Naive thymus-derived CD4-positive, alpha-beta T cell (primary cell): ENCODE results near the gene POSTN. TPM values are rescaled to one million over a fixed set of nuclear protein-coding genes. Genes with fewer than 3 reads are reported as not detected.

ENCODE experiments used
- ATAC-seq: fragments of 150-1000 bp; cut with Tn5 transposase; 2 replicates; pipeline ENCODE4 v1.10.0; 2021; ENCODE audit warnings: mild to moderate bottlenecking, moderate library complexity
- CTCF ChIA-PET: fragments of 350-600 bp; sonication (Branson Sonifier 250); formaldehyde crosslinking; loops from one replicate; lab custom pipeline; 2021; ENCODE audit warnings: antibody characterized with exemption; lab: Charles Lee
- POLR2A ChIA-PET: fragments of 350-600 bp; sonication (Branson Sonifier 250); formaldehyde crosslinking; loops from one replicate; lab custom pipeline; 2021; ENCODE audit warnings: antibody characterized with exemption, inconsistent platforms; lab: Charles Lee
- DNase-seq, 9 donors: peaks; one replicate each; pipeline versions ENCODE4 v3.0.0 to v3.0.0-alpha.2; 2020 to 2022; ENCODE audit warnings: mixed read lengths in 1 of 9
- H3K27ac ChIP-seq: one replicate; pipeline ENCODE4 v1.7.0; 2013; ENCODE audit warnings: mild to moderate bottlenecking, low read depth, low read length, moderate library complexity
- H3K27me3 ChIP-seq, 2 donors: one replicate each; pipeline ENCODE4 v1.7.0; 2013; ENCODE audit warnings: low read length in 2 of 2, mild to moderate bottlenecking in 2 of 2, moderate library complexity in 2 of 2; ENCODE audit not compliant: control insufficient read depth in 2 of 2, insufficient read depth in 2 of 2
- H3K36me3 ChIP-seq, 3 experiments: 1 replicate in 2 of 3; 2 replicates in 1 of 3; pipeline ENCODE4 v1.7.0; 2013; ENCODE audit warnings: low read length in 3 of 3, mild to moderate bottlenecking in 3 of 3, moderate library complexity in 1 of 3; ENCODE audit not compliant: insufficient read depth in 3 of 3, control insufficient read depth in 2 of 3
- H3K4me1 ChIP-seq, 2 donors: one replicate each; pipeline ENCODE4 v1.7.0; 2013; ENCODE audit warnings: low read length in 2 of 2, mild to moderate bottlenecking in 2 of 2, moderate library complexity in 1 of 2; ENCODE audit not compliant: control insufficient read depth in 2 of 2, insufficient read depth in 2 of 2
- H3K4me3 ChIP-seq: 2 replicates; pipeline ENCODE4 v1.7.0; 2013; ENCODE audit warnings: mild to moderate bottlenecking, low read length
- H3K9me3 ChIP-seq, 3 experiments: 1 replicate in 2 of 3; 2 replicates in 1 of 3; pipeline ENCODE4 v1.7.0; 2013; ENCODE audit warnings: low read length in 3 of 3; ENCODE audit not compliant: control insufficient read depth in 2 of 3
- H3K27ac Mint-ChIP-seq, 9 donors: one replicate each; pipeline ENCODE4 v1.8.0; 2020 to 2022; ENCODE audit warnings: mixed read lengths in 9 of 9, mild to moderate bottlenecking in 8 of 9, moderate library complexity in 5 of 9, inconsistent platforms in 2 of 9
- H3K27me3 Mint-ChIP-seq, 5 donors: one replicate each; pipeline ENCODE4 v1.8.0; 2021 to 2022; ENCODE audit warnings: mixed read lengths in 5 of 5, mild to moderate bottlenecking in 1 of 5
- H3K36me3 Mint-ChIP-seq, 5 donors: one replicate each; pipeline ENCODE4 v1.8.0; 2020 to 2022; ENCODE audit warnings: mixed read lengths in 5 of 5, mild to moderate bottlenecking in 3 of 5, inconsistent platforms in 1 of 5
- H3K4me1 Mint-ChIP-seq, 7 donors: one replicate each; pipeline ENCODE4 v1.8.0; 2020 to 2022; ENCODE audit warnings: mixed read lengths in 7 of 7, mild to moderate bottlenecking in 3 of 7, inconsistent platforms in 1 of 7
- H3K4me3 Mint-ChIP-seq, 10 donors: one replicate each; pipeline ENCODE4 v1.8.0; 2020 to 2022; ENCODE audit warnings: mild to moderate bottlenecking in 10 of 10, mixed read lengths in 10 of 10, moderate library complexity in 6 of 10, inconsistent platforms in 2 of 10
- H3K9me3 Mint-ChIP-seq, 11 donors: one replicate each; pipeline ENCODE4 v1.8.0; 2020 to 2022; ENCODE audit warnings: mixed read lengths in 11 of 11, mild to moderate bottlenecking in 4 of 11, inconsistent platforms in 1 of 11, moderate library complexity in 1 of 11
- intact Hi-C, 2 donors: fragments of 100-400 bp; cut with micrococcal nuclease; formaldehyde crosslinking; loops; one replicate each; pipeline ENCODE4 v1.15.1; 2023
- polyA plus RNA-seq, 2 donors: library from polyadenylated mRNA; unstranded; fragments of 300-500 nt; fragmentation: Illumina TruSeq; gene quantifications; one replicate each; pipeline ENCODE4 v1.2.3, GENCODE V29; 2021
- total RNA-seq, 6 experiments: library from RNA in 5 of 6; stranded (reverse) in 5 of 6; gene quantifications; 1 replicate in 5 of 6; 2 replicates in 1 of 6; pipeline ENCODE4 v1.2.3 and lab custom pipeline; 2021 to 2026

The POSTN gene
- total and polyA plus RNA-seq, 7 experiments from 2014 or later: not detected

DNA sequence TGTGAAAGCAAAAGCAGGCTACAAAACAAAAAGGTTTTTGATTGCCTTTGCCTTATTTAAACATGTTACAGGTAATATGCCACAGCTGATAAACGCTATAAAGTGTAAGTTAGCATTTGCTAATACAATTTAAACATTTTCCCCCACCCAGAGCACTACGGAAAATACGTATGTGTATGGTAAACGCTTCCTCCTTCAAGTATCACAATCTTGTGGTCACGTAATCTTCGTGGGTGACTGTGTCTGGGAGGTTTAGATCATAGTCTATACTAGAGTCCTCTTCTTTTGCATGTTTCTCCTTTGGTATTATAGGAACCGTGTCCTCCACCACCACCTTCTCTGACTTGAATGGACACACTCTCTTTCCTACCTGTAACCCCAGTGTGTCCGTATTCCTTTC is 38.1 kb upstream of the POSTN start:
- ATAC-seq (no peak), DNase-seq (no peak)
- no peaks in the 10 kb centered on the region for H3K36me3 Mint-ChIP-seq
- Histone ChIP-seq H3K9me3 (no peaks in the 10 kb centered on the region), H3K4me1 (no peaks in the 10 kb centered on the region), H3K36me3 (no peaks in the 10 kb centered on the region), H3K27ac (no peak overlapping the region), H3K27me3 (no peaks in the 10 kb centered on the region), H3K4me3 (no peak overlapping the region)
- no peak overlapping the region for H3K27ac Mint-ChIP-seq
- intact Hi-C loops: no loop called here
- H3K4me1 Mint-ChIP-seq: no peaks in the 10 kb centered on the region
- H3K27me3 Mint-ChIP-seq: no peaks in the 10 kb centered on the region
- ChIA-PET POLR2A (no interaction called here), CTCF (no interaction called here)
- no peak overlapping the region for H3K4me3 Mint-ChIP-seq
- no peaks in the 10 kb centered on the region for H3K9me3 Mint-ChIP-seq

DNA sequence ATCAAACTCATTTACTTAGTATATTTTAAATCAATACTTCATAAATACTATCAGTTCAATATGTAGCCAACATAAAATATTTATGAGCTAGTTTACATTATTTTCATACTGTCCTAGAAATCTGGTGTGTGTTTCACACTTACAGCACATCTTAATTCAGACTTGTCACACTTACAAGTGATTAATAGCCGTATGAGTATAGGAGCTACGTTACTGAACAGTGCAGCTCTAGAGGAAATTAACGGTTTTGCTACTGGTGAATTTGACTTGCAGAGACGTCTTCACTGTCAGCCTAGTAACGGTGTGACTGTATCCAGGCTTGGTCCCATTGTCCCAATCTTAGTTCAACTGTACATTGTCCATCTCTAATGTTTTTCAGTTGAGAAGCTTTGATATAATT is 33.7 kb upstream of the POSTN start:
- intact Hi-C loops: no loop called here
- no peaks in the 10 kb centered on the region for H3K4me1 ChIP-seq
- ATAC-seq (no peak), DNase-seq (no peak)
- H3K4me3 Mint-ChIP-seq: no peak overlapping the region
- POLR2A ChIA-PET: no interaction called here
- no peaks in the 10 kb centered on the region for H3K36me3 Mint-ChIP-seq
- no peaks in the 10 kb centered on the region for H3K27me3 Mint-ChIP-seq
- H3K27ac Mint-ChIP-seq: no peak overlapping the region
- no peaks in the 10 kb centered on the region for H3K4me1 Mint-ChIP-seq
- peaks cover 0 to 7% (median 2%) of the 10 kb centered on the region in 11 donors for H3K9me3 Mint-ChIP-seq
- no peaks in the 10 kb centered on the region for H3K9me3 ChIP-seq
- no peak overlapping the region for H3K27ac ChIP-seq
- CTCF ChIA-PET: no interaction called here
- H3K36me3 ChIP-seq: no peaks in the 10 kb centered on the region
- no peak overlapping the region for H3K4me3 ChIP-seq
- no peaks in the 10 kb centered on the region for H3K27me3 ChIP-seq

DNA sequence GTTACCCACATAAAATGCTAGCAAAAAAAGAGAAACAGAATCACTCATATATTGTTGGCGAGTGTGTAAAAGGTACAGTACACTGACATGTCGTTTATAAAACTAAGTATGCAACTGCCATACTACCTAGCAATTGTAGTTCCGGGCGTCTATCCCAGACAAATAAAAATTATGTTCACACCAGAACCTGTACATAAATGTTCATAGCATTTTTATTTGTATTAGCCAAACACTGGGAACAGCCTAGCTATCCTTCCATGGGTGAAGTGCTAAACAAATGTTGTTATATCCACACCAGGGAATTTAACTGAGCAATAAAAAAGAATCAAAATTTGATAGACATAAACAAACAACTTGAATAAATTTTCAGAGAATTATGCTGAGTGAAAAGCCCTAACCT is 28.9 kb upstream of the POSTN start:
- Mint-ChIP-seq H3K27ac (no peak overlapping the region), H3K36me3 (no peaks in the 10 kb centered on the region), H3K4me3 (no peak overlapping the region), H3K4me1 (no peaks in the 10 kb centered on the region), H3K27me3 (no peaks in the 10 kb centered on the region), H3K9me3 (peaks cover 0 to 7% (median 2%) of the 10 kb centered on the region in 11 donors)
- no peak overlapping the region for H3K4me3 ChIP-seq
- no peaks in the 10 kb centered on the region for H3K4me1 ChIP-seq
- POLR2A ChIA-PET: no interaction called here
- intact Hi-C loops: no loop called here
- no peak for ATAC-seq
- H3K27ac ChIP-seq: no peak overlapping the region
- no peaks in the 10 kb centered on the region for H3K27me3 ChIP-seq
- no peak for DNase-seq
- CTCF ChIA-PET: no interaction called here
- H3K9me3 ChIP-seq: no peaks in the 10 kb centered on the region
- H3K36me3 ChIP-seq: no peaks in the 10 kb centered on the region

DNA sequence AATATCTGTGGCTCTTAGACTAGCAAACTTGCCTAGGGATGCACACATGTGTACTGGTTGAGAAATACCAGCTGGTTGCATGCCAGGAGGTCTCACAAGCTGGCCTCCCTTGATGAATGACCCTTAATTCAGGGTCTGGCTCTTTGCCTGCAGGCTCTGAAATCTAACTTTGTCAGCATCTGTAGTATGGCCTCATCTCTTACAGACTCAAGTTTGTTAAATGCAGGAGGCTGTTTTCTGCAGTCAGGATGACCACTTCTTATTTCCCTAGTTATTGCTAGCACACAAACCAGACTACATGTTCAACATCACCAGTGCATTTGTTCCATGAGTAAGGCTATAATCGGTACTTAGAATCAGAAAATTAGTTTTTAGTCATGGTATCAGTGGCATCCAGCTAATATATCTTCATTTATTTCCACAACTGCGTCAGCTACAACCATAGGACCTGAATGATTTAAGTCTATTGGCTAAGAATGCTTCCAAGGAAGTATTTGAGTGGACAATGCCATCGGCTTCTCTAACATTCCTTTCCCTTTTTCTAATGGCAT is 23.3 kb upstream of the POSTN start:
- ATAC-seq: no peak
- no peaks in the 10 kb centered on the region for H3K36me3 Mint-ChIP-seq
- no peaks in the 10 kb centered on the region for H3K27me3 ChIP-seq
- no peak for DNase-seq
- H3K9me3 ChIP-seq: no peaks in the 10 kb centered on the region
- no peaks in the 10 kb centered on the region for H3K36me3 ChIP-seq
- ChIA-PET POLR2A (no interaction called here), CTCF (no interaction called here)
- no peak overlapping the region for H3K27ac Mint-ChIP-seq
- H3K9me3 Mint-ChIP-seq: peaks cover 0 to 4% (median 0%) of the 10 kb centered on the region in 11 donors
- H3K4me1 ChIP-seq: no peaks in the 10 kb centered on the region
- intact Hi-C loops: no loop called here
- no peak overlapping the region for H3K4me3 Mint-ChIP-seq
- H3K4me1 Mint-ChIP-seq: no peaks in the 10 kb centered on the region
- H3K27me3 Mint-ChIP-seq: no peaks in the 10 kb centered on the region
- H3K27ac ChIP-seq: no peak overlapping the region
- no peak overlapping the region for H3K4me3 ChIP-seq

DNA sequence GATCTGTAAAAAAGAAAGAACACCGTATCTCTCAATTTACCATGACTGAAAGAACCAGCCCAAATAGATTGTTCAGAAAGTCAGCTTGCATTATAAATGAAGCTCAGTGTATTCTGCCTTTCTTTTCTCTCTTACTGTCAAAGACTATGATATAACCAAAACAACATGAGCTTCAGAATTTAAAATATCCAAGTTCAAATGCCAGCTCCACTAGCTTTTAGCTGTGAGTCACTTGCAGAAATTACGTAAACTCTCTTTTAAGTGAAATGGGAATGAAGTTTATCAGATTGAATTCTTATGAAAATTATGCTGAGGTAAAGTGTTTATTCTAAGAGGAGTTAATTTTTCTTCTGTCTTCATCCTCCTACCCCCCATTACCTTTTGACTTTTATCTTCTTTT is 20.0 kb upstream of the POSTN start:
- intact Hi-C loops: no loop called here
- Histone ChIP-seq H3K27ac (no peak overlapping the region), H3K27me3 (no peaks in the 10 kb centered on the region), H3K9me3 (no peaks in the 10 kb centered on the region), H3K4me3 (no peak overlapping the region), H3K36me3 (no peaks in the 10 kb centered on the region), H3K4me1 (no peaks in the 10 kb centered on the region)
- H3K27ac Mint-ChIP-seq: no peak overlapping the region
- no peak overlapping the region for H3K4me3 Mint-ChIP-seq
- ATAC-seq (no peak), DNase-seq (no peak)
- no peaks in the 10 kb centered on the region for H3K27me3 Mint-ChIP-seq
- H3K4me1 Mint-ChIP-seq: no peaks in the 10 kb centered on the region
- ChIA-PET POLR2A (no interaction called here), CTCF (no interaction called here)
- peaks cover 0 to 4% (median 0%) of the 10 kb centered on the region in 11 donors for H3K9me3 Mint-ChIP-seq
- no peaks in the 10 kb centered on the region for H3K36me3 Mint-ChIP-seq

DNA sequence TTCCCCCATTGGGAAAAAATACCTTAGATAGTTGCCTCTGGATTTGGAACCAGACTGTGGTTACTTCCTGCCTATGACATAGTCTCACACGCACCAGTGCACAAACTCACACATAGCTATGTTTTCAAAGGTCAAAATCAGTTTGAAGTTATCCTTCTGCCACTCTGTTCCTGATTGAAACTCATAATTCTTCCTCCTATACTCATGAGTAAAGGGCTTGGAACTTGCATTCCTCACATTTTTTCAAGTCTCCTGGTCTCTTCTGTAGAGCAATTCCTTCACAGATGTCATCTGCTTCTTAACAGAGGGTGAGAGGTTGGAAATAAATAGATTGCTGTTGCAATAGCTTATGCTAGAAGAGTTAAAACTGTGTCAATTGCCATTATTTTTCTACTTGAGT is 18.6 kb upstream of the POSTN start:
- Mint-ChIP-seq H3K27ac (no peak overlapping the region), H3K27me3 (no peaks in the 10 kb centered on the region), H3K36me3 (no peaks in the 10 kb centered on the region), H3K4me3 (no peak overlapping the region), H3K4me1 (no peaks in the 10 kb centered on the region), H3K9me3 (peaks cover 0 to 5% (median 0%) of the 10 kb centered on the region in 11 donors)
- Histone ChIP-seq H3K27me3 (no peaks in the 10 kb centered on the region), H3K27ac (no peak overlapping the region), H3K4me1 (no peaks in the 10 kb centered on the region), H3K4me3 (no peak overlapping the region), H3K9me3 (no peaks in the 10 kb centered on the region), H3K36me3 (no peaks in the 10 kb centered on the region)
- DNase-seq (no peak), ATAC-seq (no peak)
- ChIA-PET CTCF (no interaction called here), POLR2A (no interaction called here)
- intact Hi-C loops: no loop called here

DNA sequence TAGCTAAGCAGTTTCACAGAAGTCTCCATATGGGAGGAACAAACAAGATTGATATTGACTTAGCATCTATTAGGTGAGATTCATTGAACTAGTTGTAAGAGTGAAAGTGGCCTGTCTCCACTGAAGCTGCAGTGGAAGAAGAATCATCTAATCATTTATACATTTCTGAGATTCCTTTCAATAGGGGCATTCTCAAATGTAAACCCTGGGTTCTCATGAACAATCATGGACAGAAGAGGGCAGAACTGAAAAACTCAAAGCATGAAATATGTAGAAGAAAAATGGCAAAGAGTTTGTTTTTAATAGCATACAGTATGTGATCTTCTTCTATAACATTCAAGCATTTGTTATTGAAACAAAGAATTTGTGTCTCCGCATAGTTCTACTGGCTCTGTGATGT is 17.6 kb upstream of the POSTN start:
- no peaks in the 10 kb centered on the region for H3K9me3 ChIP-seq
- H3K4me1 Mint-ChIP-seq: no peaks in the 10 kb centered on the region
- H3K27ac Mint-ChIP-seq: no peak overlapping the region

More for the DNA sequence above, 17.6 kb upstream of the POSTN start:
- H3K4me3 Mint-ChIP-seq: no peak overlapping the region
- no peaks in the 10 kb centered on the region for H3K36me3 ChIP-seq
- no peaks in the 10 kb centered on the region for H3K4me1 ChIP-seq
- peaks cover 0 to 6% (median 0%) of the 10 kb centered on the region in 11 donors for H3K9me3 Mint-ChIP-seq
- no peaks in the 10 kb centered on the region for H3K27me3 ChIP-seq
- no peaks in the 10 kb centered on the region for H3K36me3 Mint-ChIP-seq
- ATAC-seq (no peak), DNase-seq (no peak)
- H3K27me3 Mint-ChIP-seq: no peaks in the 10 kb centered on the region
- H3K27ac ChIP-seq: no peak overlapping the region
- intact Hi-C loops: no loop called here
- POLR2A ChIA-PET: no interaction called here
- no peak overlapping the region for H3K4me3 ChIP-seq
- CTCF ChIA-PET: no interaction called here
